Measurements from ENCODE around the gene TAC4. TPM values are rescaled to one million over a fixed set of nuclear protein-coding genes. Genes with fewer than 3 reads are reported as not detected.
A peak's percentile ranks its signal among the peaks of the same experiment; 100 is the strongest.

The TAC4 gene
- total and polyA plus RNA-seq, 9 of the 15 experiments (the other 6 are each of a cell fraction or from before 2014, with no cell fraction given) = 0.17 TPM; not detected in 8

- TF ChIP-seq SETDB1 (IDR thresholded peaks at IDR 0.05; ENCODE audit: low read length) = no peak
- peak; percentile 80; the same call in 1 of the 2 replicates for TF ChIP-seq ZZZ3 (IDR thresholded peaks at IDR 0.05)
- TF ChIP-seq GTF2A2 (tag; IDR thresholded peaks at IDR 0.05) = no peak
- no peak for TF ChIP-seq KLF6 (CRISPR knock-in tag; IDR thresholded peaks at IDR 0.05; ENCODE audit: borderline replicate concordance)
- peak; percentile 85 for TF ChIP-seq NBN (IDR thresholded peaks at IDR 0.05; ENCODE audit: low read depth)
- TF ChIP-seq ZSCAN29 (IDR thresholded peaks at IDR 0.05) = no peak
- 0 out of 2 replicates have a peak, but pooled peaks have one; percentile 69 for TF ChIP-seq BRD4 (IDR thresholded peaks at IDR 0.05)
- TF ChIP-seq, protein P1, sequence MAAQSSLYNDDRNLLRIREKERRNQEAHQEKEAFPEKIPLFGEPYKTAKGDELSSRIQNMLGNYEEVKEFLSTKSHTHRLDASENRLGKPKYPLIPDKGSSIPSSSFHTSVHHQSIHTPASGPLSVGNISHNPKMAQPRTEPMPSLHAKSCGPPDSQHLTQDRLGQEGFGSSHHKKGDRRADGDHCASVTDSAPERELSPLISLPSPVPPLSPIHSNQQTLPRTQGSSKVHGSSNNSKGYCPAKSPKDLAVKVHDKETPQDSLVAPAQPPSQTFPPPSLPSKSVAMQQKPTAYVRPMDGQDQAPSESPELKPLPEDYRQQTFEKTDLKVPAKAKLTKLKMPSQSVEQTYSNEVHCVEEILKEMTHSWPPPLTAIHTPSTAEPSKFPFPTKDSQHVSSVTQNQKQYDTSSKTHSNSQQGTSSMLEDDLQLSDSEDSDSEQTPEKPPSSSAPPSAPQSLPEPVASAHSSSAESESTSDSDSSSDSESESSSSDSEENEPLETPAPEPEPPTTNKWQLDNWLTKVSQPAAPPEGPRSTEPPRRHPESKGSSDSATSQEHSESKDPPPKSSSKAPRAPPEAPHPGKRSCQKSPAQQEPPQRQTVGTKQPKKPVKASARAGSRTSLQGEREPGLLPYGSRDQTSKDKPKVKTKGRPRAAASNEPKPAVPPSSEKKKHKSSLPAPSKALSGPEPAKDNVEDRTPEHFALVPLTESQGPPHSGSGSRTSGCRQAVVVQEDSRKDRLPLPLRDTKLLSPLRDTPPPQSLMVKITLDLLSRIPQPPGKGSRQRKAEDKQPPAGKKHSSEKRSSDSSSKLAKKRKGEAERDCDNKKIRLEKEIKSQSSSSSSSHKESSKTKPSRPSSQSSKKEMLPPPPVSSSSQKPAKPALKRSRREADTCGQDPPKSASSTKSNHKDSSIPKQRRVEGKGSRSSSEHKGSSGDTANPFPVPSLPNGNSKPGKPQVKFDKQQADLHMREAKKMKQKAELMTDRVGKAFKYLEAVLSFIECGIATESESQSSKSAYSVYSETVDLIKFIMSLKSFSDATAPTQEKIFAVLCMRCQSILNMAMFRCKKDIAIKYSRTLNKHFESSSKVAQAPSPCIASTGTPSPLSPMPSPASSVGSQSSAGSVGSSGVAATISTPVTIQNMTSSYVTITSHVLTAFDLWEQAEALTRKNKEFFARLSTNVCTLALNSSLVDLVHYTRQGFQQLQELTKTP (IDR thresholded peaks at IDR 0.05; ENCODE audit: low read depth in 1 of 2, partially characterized antibody in 2 of 2) = peak in 1 of 2 experiments; percentile 93
- TF ChIP-seq ERF (CRISPR knock-in tag; IDR thresholded peaks at IDR 0.05) = peak; percentile 88; the same call in 1 of the 2 replicates
- no peak for TF ChIP-seq STAT5B (CRISPR knock-in tag; IDR thresholded peaks at IDR 0.05)
These were observed 59.2 kb downstream of the TAC4 start, which contains the start of gene KAT7 (continued) for GRCh38 chr17:49788478-49789242.

Other genes with a start within 250 kb of the TAC4 start
Only the 7 nearest of the 8 such genes appear.
- 34.2 and 46.7 TPM in 2 replicates for gene SPOP, start 170.0 kb downstream of the TAC4 start, total RNA-seq (2014; rRNA removed)
- 38.5 and 43.0 TPM in 2 replicates for gene SPOP, start 170.0 kb downstream of the TAC4 start, total RNA-seq (2014; rRNA removed; fragmentation: Illumina TruSeq; extraction: Trizol)
- 39.7 and 40.6 TPM in 2 replicates for gene SPOP, start 170.0 kb downstream of the TAC4 start, total RNA-seq (2015; rRNA removed; fragmentation: Illumina TruSeq; extraction: Trizol)
- gene SPOP, start 170.0 kb downstream of the TAC4 start, total RNA-seq (2021) = 52.6 and 52.7 TPM in 2 replicates
- gene SPOP, start 170.0 kb downstream of the TAC4 start, polyA plus RNA-seq (2011; rRNA removed) = 63.3 and 68.0 TPM in 2 replicates
- gene SPOP, start 170.0 kb downstream of the TAC4 start, polyA plus RNA-seq (2014; fragmentation: Illumina TruSeq; extraction: Trizol) = 49.7 and 54.7 TPM in 2 replicates
- 10 to 100 TPM; 39.6 to 65.9 TPM for gene SPOP, start 170.0 kb downstream of the TAC4 start, polyA plus RNA-seq (2014; fragmentation: Nextera tagmentation; extraction: Ambion mirVana)
- gene SPOP, start 170.0 kb downstream of the TAC4 start, polyA plus RNA-seq (2014; rRNA removed) = 34.4 and 36.1 TPM in 2 replicates
- 51.4 and 58.8 TPM in 2 replicates for gene SLC35B1, start 140.1 kb downstream of the TAC4 start, total RNA-seq (2014; rRNA removed)
- gene SLC35B1, start 140.1 kb downstream of the TAC4 start, total RNA-seq (2014; rRNA removed; fragmentation: Illumina TruSeq; extraction: Trizol) = 76.4 and 77.1 TPM in 2 replicates
- gene SLC35B1, start 140.1 kb downstream of the TAC4 start, total RNA-seq (2015; rRNA removed; fragmentation: Illumina TruSeq; extraction: Trizol) = 64.1 and 74.2 TPM in 2 replicates
- 66.2 and 66.3 TPM in 2 replicates for gene SLC35B1, start 140.1 kb downstream of the TAC4 start, total RNA-seq (2021)
- 87.9 and 103 TPM in 2 replicates for gene SLC35B1, start 140.1 kb downstream of the TAC4 start, polyA plus RNA-seq (2011; rRNA removed)
- gene SLC35B1, start 140.1 kb downstream of the TAC4 start, polyA plus RNA-seq (2014; fragmentation: Illumina TruSeq; extraction: Trizol) = 70.7 and 71.3 TPM in 2 replicates
- 10 to 100 TPM; 62.0 to 64.4 TPM for gene SLC35B1, start 140.1 kb downstream of the TAC4 start, polyA plus RNA-seq (2014; fragmentation: Nextera tagmentation; extraction: Ambion mirVana)
- gene SLC35B1, start 140.1 kb downstream of the TAC4 start, polyA plus RNA-seq (2014; rRNA removed) = 53.4 and 54.3 TPM in 2 replicates
- 36.6 and 53.7 TPM in 2 replicates for gene FAM117A, start 83.9 kb downstream of the TAC4 start, total RNA-seq (2014; rRNA removed)
- gene FAM117A, start 83.9 kb downstream of the TAC4 start, total RNA-seq (2014; rRNA removed; fragmentation: Illumina TruSeq; extraction: Trizol) = 17.2 and 17.4 TPM in 2 replicates
- gene FAM117A, start 83.9 kb downstream of the TAC4 start, total RNA-seq (2015; rRNA removed; fragmentation: Illumina TruSeq; extraction: Trizol) = 29.9 and 31.6 TPM in 2 replicates
- gene FAM117A, start 83.9 kb downstream of the TAC4 start, total RNA-seq (2021) = 57.1 and 60.6 TPM in 2 replicates
- 40.4 and 70.5 TPM in 2 replicates for gene FAM117A, start 83.9 kb downstream of the TAC4 start, polyA plus RNA-seq (2011; rRNA removed)
- gene FAM117A, start 83.9 kb downstream of the TAC4 start, polyA plus RNA-seq (2014; fragmentation: Illumina TruSeq; extraction: Trizol) = 78.9 and 79.7 TPM in 2 replicates
- gene FAM117A, start 83.9 kb downstream of the TAC4 start, polyA plus RNA-seq (2014; fragmentation: Nextera tagmentation; extraction: Ambion mirVana) = 1 to 10 TPM; 3.1 to 4.7 TPM
- gene FAM117A, start 83.9 kb downstream of the TAC4 start, polyA plus RNA-seq (2014; rRNA removed) = 62.9 and 65.9 TPM in 2 replicates
- gene KAT7, start 59.4 kb downstream of the TAC4 start, total RNA-seq (2014; rRNA removed) = 26.6 and 34.8 TPM in 2 replicates
- 37.7 and 42.2 TPM in 2 replicates for gene KAT7, start 59.4 kb downstream of the TAC4 start, total RNA-seq (2014; rRNA removed; fragmentation: Illumina TruSeq; extraction: Trizol)
- gene KAT7, start 59.4 kb downstream of the TAC4 start, total RNA-seq (2015; rRNA removed; fragmentation: Illumina TruSeq; extraction: Trizol) = 35.6 and 36.1 TPM in 2 replicates
- 52.8 and 57.3 TPM in 2 replicates for gene KAT7, start 59.4 kb downstream of the TAC4 start, total RNA-seq (2021)
- 20.6 and 39.3 TPM in 2 replicates for gene KAT7, start 59.4 kb downstream of the TAC4 start, polyA plus RNA-seq (2011; rRNA removed)
- 36.1 and 39.1 TPM in 2 replicates for gene KAT7, start 59.4 kb downstream of the TAC4 start, polyA plus RNA-seq (2014; fragmentation: Illumina TruSeq; extraction: Trizol)
- 10 to 100 TPM; 10.8 to 10.9 TPM for gene KAT7, start 59.4 kb downstream of the TAC4 start, polyA plus RNA-seq (2014; fragmentation: Nextera tagmentation; extraction: Ambion mirVana)
- gene KAT7, start 59.4 kb downstream of the TAC4 start, polyA plus RNA-seq (2014; rRNA removed) = 18.3 and 20.5 TPM in 2 replicates
- 0.32 and 0.41 TPM in 2 replicates for gene DLX4, start 121.1 kb upstream of the TAC4 start, total RNA-seq (2014; rRNA removed)
- gene DLX4, start 121.1 kb upstream of the TAC4 start, total RNA-seq (2014; rRNA removed; fragmentation: Illumina TruSeq; extraction: Trizol) = 0.25 and 0.32 TPM in 2 replicates
- 0.58 and 0.83 TPM in 2 replicates for gene DLX4, start 121.1 kb upstream of the TAC4 start, total RNA-seq (2015; rRNA removed; fragmentation: Illumina TruSeq; extraction: Trizol)
- 1.7 TPM in 2 replicates for gene DLX4, start 121.1 kb upstream of the TAC4 start, total RNA-seq (2021)
- gene DLX4, start 121.1 kb upstream of the TAC4 start, polyA plus RNA-seq (2011; rRNA removed) = 1.6 and 2.2 TPM in 2 replicates
- gene DLX4, start 121.1 kb upstream of the TAC4 start, polyA plus RNA-seq (2014; fragmentation: Illumina TruSeq; extraction: Trizol) = 0.96 and 1.1 TPM in 2 replicates
- under 1 TPM; 0.15 to 0.39 TPM for gene DLX4, start 121.1 kb upstream of the TAC4 start, polyA plus RNA-seq (2014; fragmentation: Nextera tagmentation; extraction: Ambion mirVana)
- gene DLX4, start 121.1 kb upstream of the TAC4 start, polyA plus RNA-seq (2014; rRNA removed) = 0.58 and 1.2 TPM in 2 replicates
- not detected in 2 replicates for gene DLX3, start 147.2 kb upstream of the TAC4 start, total RNA-seq (2014; rRNA removed)
- gene DLX3, start 147.2 kb upstream of the TAC4 start, total RNA-seq (2014; rRNA removed; fragmentation: Illumina TruSeq; extraction: Trizol) = not detected in 2 replicates
- not detected in 2 replicates for gene DLX3, start 147.2 kb upstream of the TAC4 start, total RNA-seq (2015; rRNA removed; fragmentation: Illumina TruSeq; extraction: Trizol)
- not detected in 2 replicates for gene DLX3, start 147.2 kb upstream of the TAC4 start, total RNA-seq (2021)
- not detected in 2 replicates for gene DLX3, start 147.2 kb upstream of the TAC4 start, polyA plus RNA-seq (2011; rRNA removed)
- gene DLX3, start 147.2 kb upstream of the TAC4 start, polyA plus RNA-seq (2014; fragmentation: Illumina TruSeq; extraction: Trizol) = not detected in 2 replicates
- gene DLX3, start 147.2 kb upstream of the TAC4 start, polyA plus RNA-seq (2014; fragmentation: Nextera tagmentation; extraction: Ambion mirVana) = not detected
- not detected in 2 replicates for gene DLX3, start 147.2 kb upstream of the TAC4 start, polyA plus RNA-seq (2014; rRNA removed)
- 0.05 and 0.20 TPM in 2 replicates for gene ITGA3, start 208.0 kb upstream of the TAC4 start, total RNA-seq (2014; rRNA removed)
- gene ITGA3, start 208.0 kb upstream of the TAC4 start, total RNA-seq (2014; rRNA removed; fragmentation: Illumina TruSeq; extraction: Trizol) = 0.10 and 0.33 TPM in 2 replicates
- gene ITGA3, start 208.0 kb upstream of the TAC4 start, total RNA-seq (2015; rRNA removed; fragmentation: Illumina TruSeq; extraction: Trizol) = 0.11 and 0.14 TPM in 2 replicates
- 0.75 and 1.3 TPM in 2 replicates for gene ITGA3, start 208.0 kb upstream of the TAC4 start, total RNA-seq (2021)
- gene ITGA3, start 208.0 kb upstream of the TAC4 start, polyA plus RNA-seq (2011; rRNA removed) = 0.15 and 0.16 TPM in 2 replicates
- 0.13 and 0.24 TPM in 2 replicates for gene ITGA3, start 208.0 kb upstream of the TAC4 start, polyA plus RNA-seq (2014; fragmentation: Illumina TruSeq; extraction: Trizol)
- not detected for gene ITGA3, start 208.0 kb upstream of the TAC4 start, polyA plus RNA-seq (2014; fragmentation: Nextera tagmentation; extraction: Ambion mirVana)
- 0.03 TPM in 2 replicates for gene ITGA3, start 208.0 kb upstream of the TAC4 start, polyA plus RNA-seq (2014; rRNA removed)

Data from K562 (cell line).